HepG2 (cell line): ENCODE data around the gene PGS1. TPM values are rescaled to one million over a fixed set of nuclear protein-coding genes. Genes with fewer than 3 reads are reported as not detected.

ENCODE experiments used
- ATAD3A ChIP-seq: sonication (generic); formaldehyde crosslinking; IDR thresholded peaks from 2 replicates; pipeline ENCODE4 v1.4.0; 2020; ENCODE audit warnings: missing genetic modification reagents
- BORCS8-MEF2B ChIP-seq: sonication (generic); formaldehyde crosslinking; IDR thresholded peaks from 2 replicates; pipeline ENCODE4 v1.8.0; 2022; ENCODE audit warnings: mild to moderate bottlenecking, missing genetic modification reagents
- BRCA1 ChIP-seq: sonication (generic); formaldehyde crosslinking; IDR thresholded peaks from 2 replicates; pipeline ENCODE4 v1.4.0; 2020; ENCODE audit warnings: missing genetic modification reagents
- CAMTA2 ChIP-seq: sonication (generic); formaldehyde crosslinking; IDR thresholded peaks from 2 replicates; pipeline ENCODE4 v1.4.0; 2020; ENCODE audit warnings: mild to moderate bottlenecking, missing genetic modification reagents, borderline replicate concordance
- CBX2 ChIP-seq, 2 experiments: fragments of 200-600 bp in 1 of 2; sonication (generic); formaldehyde crosslinking in 1 of 2; IDR thresholded peaks; 2 replicates each; pipeline versions ENCODE4 v1.7.0 to v1.8.1; 2018 to 2022; ENCODE audit warnings: low read depth in 2 of 2, low read length in 1 of 2, mild to moderate bottlenecking in 1 of 2, missing genetic modification reagents in 1 of 2
- DNMT3B ChIP-seq: conservative IDR thresholded peaks from 2 replicates; pipeline ENCODE4 v1.6.1; 2016; ENCODE audit warnings: missing biosample characterization, control low read depth
- E2F5 ChIP-seq: sonication (generic); formaldehyde crosslinking; conservative IDR thresholded peaks from 2 replicates; pipeline ENCODE4 v1.4.0; 2020; ENCODE audit warnings: missing genetic modification reagents
- FOXP1 ChIP-seq, 2 experiments: fragments of 450-650 bp in 1 of 2; IDR thresholded peaks; 2 replicates each; pipeline ENCODE4 v1.6.1; 2017 to 2018; ENCODE audit warnings: antibody characterized with exemption in 1 of 2
- GABPA ChIP-seq, 2 experiments: IDR thresholded peaks; 2 replicates each; pipeline ENCODE4 v1.6.1; 2011 to 2016; ENCODE audit warnings: low read depth in 2 of 2, low read length in 1 of 2, missing biosample characterization in 1 of 2, missing genetic modification characterization in 1 of 2
- JUN ChIP-seq: sonication (generic); formaldehyde crosslinking; IDR thresholded peaks from 2 replicates; pipeline ENCODE4 v1.4.0; 2020; ENCODE audit warnings: mild to moderate bottlenecking, missing genetic modification reagents
- KDM4B ChIP-seq: sonication (generic); formaldehyde crosslinking; IDR thresholded peaks from 2 replicates; pipeline ENCODE4 v1.4.0; 2020; ENCODE audit warnings: missing genetic modification reagents
- KLF13 ChIP-seq: sonication (generic); formaldehyde crosslinking; IDR thresholded peaks from 2 replicates; pipeline ENCODE4 v1.4.0; 2020; ENCODE audit warnings: mild to moderate bottlenecking, missing genetic modification reagents
- MAF1 ChIP-seq: sonication (generic); formaldehyde crosslinking; IDR thresholded peaks from 2 replicates; pipeline ENCODE4 v1.5.0; 2020; ENCODE audit warnings: missing genetic modification reagents, borderline replicate concordance
- MBNL3 ChIP-seq: fragments of 250-450 bp; sonication (Bioruptor Pico); conservative IDR thresholded peaks from 2 replicates; pipeline ENCODE4 v1.8.0; 2022; ENCODE audit warnings: mild to moderate bottlenecking, inconsistent platforms
- PTBP1 ChIP-seq: fragments of 200-400 bp; formaldehyde crosslinking; IDR thresholded peaks from 2 replicates; pipeline ENCODE4 v1.6.1; 2018; ENCODE audit warnings: low read length, low read depth; ENCODE audit not compliant: poor library complexity, severe bottlenecking
- RNF2 ChIP-seq: fragments of 450-650 bp; conservative IDR thresholded peaks from 2 replicates; pipeline ENCODE4 v1.6.1; 2016; ENCODE audit warnings: low read depth
- SAFB2 ChIP-seq: sonication (generic); formaldehyde crosslinking; IDR thresholded peaks from 2 replicates; pipeline ENCODE4 v1.5.1; 2020; ENCODE audit warnings: missing genetic modification reagents, low read depth, mild to moderate bottlenecking, borderline replicate concordance
- SP2 ChIP-seq: sonication (generic); formaldehyde crosslinking; IDR thresholded peaks from 2 replicates; pipeline ENCODE4 v1.5.1; 2020; ENCODE audit warnings: mild to moderate bottlenecking, missing genetic modification reagents
- TCF7 ChIP-seq: sonication (generic); IDR thresholded peaks from 2 replicates; pipeline ENCODE4 v1.6.1; 2016; ENCODE audit warnings: antibody characterized with exemption, low read depth
- ZNF17 ChIP-seq: sonication (generic); formaldehyde crosslinking; IDR thresholded peaks from 2 replicates; pipeline ENCODE4 v1.5.0; 2020; ENCODE audit warnings: mild to moderate bottlenecking, missing genetic modification reagents
- ZNF224 ChIP-seq: sonication (generic); formaldehyde crosslinking; IDR thresholded peaks from 2 replicates; pipeline ENCODE4 v1.5.0; 2020; ENCODE audit warnings: mild to moderate bottlenecking, missing genetic modification reagents
- ZNF33B ChIP-seq: sonication (generic); formaldehyde crosslinking; IDR thresholded peaks from 2 replicates; pipeline ENCODE4 v1.5.1; 2020; ENCODE audit warnings: mild to moderate bottlenecking, missing genetic modification reagents
- ZNF543 ChIP-seq: sonication (generic); formaldehyde crosslinking; IDR thresholded peaks from 2 replicates; pipeline ENCODE4 v1.4.0; 2020; ENCODE audit warnings: mild to moderate bottlenecking, missing genetic modification reagents
- ZNF570 ChIP-seq: sonication (generic); formaldehyde crosslinking; IDR thresholded peaks from 2 replicates; pipeline ENCODE4 v1.4.0; 2020; ENCODE audit warnings: mild to moderate bottlenecking, missing genetic modification reagents, borderline replicate concordance
- ZNF772 ChIP-seq: sonication (generic); formaldehyde crosslinking; IDR thresholded peaks from 2 replicates; pipeline ENCODE4 v1.5.0; 2020; ENCODE audit warnings: mild to moderate bottlenecking, missing genetic modification reagents
- ZSCAN21 ChIP-seq: sonication (generic); formaldehyde crosslinking; IDR thresholded peaks from 2 replicates; pipeline ENCODE4 v1.8.0; 2022; ENCODE audit warnings: mild to moderate bottlenecking, missing genetic modification reagents, moderate library complexity, borderline replicate concordance
- polyA plus RNA-seq, 8 experiments: library from polyadenylated mRNA; depleted of rRNA in 3 of 8; stranded (reverse) in 7 of 8; unstranded in 1 of 8; fragments of >200 nt; fragmentation: Illumina TruSeq in 4 of 8; extraction: Trizol in 4 of 8; gene quantifications; 2 replicates each; pipeline versions ENCODE4 v1.2.1 to v1.2.3, GENCODE V29; 2011 to 2016; ENCODE audit warnings: low read depth in 4 of 8, missing spikeins in 1 of 8, mixed read lengths in 1 of 8; ENCODE audit not compliant: insufficient read depth in 1 of 8
- total RNA-seq, 5 experiments: library from RNA; depleted of rRNA; stranded (reverse); fragments of >200 nt; fragmentation: Illumina TruSeq; extraction: Trizol; gene quantifications; 2 replicates each; pipeline ENCODE4 v1.2.3, GENCODE V29; 2016; ENCODE audit warnings: low read depth in 1 of 5
- TF ChIP-seq, protein P1 (sequence below): sonication (generic); formaldehyde crosslinking; IDR thresholded peaks from 2 replicates; pipeline ENCODE4 v1.8.1; 2023; ENCODE audit warnings: mild to moderate bottlenecking, missing genetic modification reagents
- TF ChIP-seq, protein P2 (sequence below): sonication (generic); formaldehyde crosslinking; IDR thresholded peaks from 2 replicates; pipeline ENCODE4 v1.5.1; 2020; ENCODE audit warnings: mild to moderate bottlenecking, missing genetic modification reagents, moderate library complexity

Gene PGS1
- total and polyA plus RNA-seq, 2 of the 13 experiments (the other 11 are each of a cell fraction or from before 2014, with no cell fraction given), result 25.9 to 31.5 TPM

DNA sequence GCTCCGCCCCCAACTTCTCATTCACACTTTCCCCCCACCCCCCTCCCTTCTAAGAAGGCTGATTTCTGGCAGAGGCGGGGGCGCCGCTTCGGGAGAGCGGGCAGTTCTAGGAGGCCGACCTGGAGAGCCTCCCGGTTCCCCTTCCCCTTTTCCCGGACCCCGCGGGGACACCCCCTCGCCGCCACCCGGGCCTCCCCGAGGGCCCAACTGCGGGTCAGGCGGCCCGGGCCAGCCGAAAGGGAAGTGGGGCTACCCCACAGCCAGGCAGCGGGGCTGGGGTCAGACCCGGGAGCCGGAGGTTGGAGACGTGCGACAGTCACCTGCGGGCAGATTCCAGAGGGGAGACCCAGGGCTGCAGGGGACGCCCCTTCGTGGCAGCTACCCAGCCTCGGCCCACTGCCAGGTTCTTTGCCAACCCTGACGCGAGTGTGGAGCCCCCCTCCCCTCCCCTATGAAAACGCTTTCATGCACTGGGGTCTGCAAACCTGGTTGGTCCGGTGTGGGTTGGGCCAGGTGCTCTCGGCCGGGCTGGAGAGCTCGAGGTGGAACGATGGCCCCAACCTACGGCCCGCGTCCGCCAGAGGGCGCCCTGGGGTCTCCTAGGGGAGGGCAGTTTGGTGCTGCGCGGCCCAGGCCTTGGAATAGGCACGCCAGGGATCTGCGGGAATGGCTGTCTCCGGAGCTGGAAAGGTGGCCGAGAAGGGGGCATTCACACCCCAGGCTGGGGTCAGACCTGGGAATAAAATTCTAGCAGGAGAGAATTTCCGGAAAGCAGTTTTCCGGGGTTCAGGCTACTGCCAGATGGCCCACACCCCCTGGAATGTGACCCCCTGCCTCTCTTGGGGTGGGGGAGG, 17.9 kb upstream of the PGS1 start (continued):
- TF ChIP-seq TCF7, result no peak
- no peak for TF ChIP-seq SP2 (CRISPR knock-in tag)
- TF ChIP-seq DNMT3B (CRISPR knock-in tag), result 0 out of 2 replicates have a peak, but pooled peaks have one; percentile 21
- TF ChIP-seq E2F5 (CRISPR knock-in tag), result no peak
- TF ChIP-seq ZNF33B, result no peak
- no peak for TF ChIP-seq ATAD3A (CRISPR knock-in tag)
- no peak for TF ChIP-seq JUN (CRISPR knock-in tag)
- peak; percentile 47 for TF ChIP-seq PTBP1
- TF ChIP-seq MAF1 (CRISPR knock-in tag), result no peak
- TF ChIP-seq CAMTA2, result peak; percentile 51; the same call in 1 of the 2 replicates
- TF ChIP-seq ZNF543 (CRISPR knock-in tag), result no peak; the same call in 1 of the 2 replicates
- TF ChIP-seq, protein P1, sequence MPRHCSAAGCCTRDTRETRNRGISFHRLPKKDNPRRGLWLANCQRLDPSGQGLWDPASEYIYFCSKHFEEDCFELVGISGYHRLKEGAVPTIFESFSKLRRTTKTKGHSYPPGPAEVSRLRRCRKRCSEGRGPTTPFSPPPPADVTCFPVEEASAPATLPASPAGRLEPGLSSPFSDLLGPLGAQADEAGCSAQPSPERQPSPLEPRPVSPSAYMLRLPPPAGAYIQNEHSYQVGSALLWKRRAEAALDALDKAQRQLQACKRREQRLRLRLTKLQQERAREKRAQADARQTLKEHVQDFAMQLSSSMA (CRISPR knock-in tag), result no peak
- TF ChIP-seq CBX2 (IDR thresholded peaks at IDR 0.05; ENCODE audit: low read depth, low read length), result no peak
- TF ChIP-seq CBX2 (CRISPR knock-in tag; IDR thresholded peaks at IDR 0.05; ENCODE audit: low read depth), result 0 out of 2 replicates have a peak, but pooled peaks have one; percentile 54
- TF ChIP-seq ZNF772, result peak; percentile 63; the same call in 1 of the 2 replicates
- TF ChIP-seq, protein P2, sequence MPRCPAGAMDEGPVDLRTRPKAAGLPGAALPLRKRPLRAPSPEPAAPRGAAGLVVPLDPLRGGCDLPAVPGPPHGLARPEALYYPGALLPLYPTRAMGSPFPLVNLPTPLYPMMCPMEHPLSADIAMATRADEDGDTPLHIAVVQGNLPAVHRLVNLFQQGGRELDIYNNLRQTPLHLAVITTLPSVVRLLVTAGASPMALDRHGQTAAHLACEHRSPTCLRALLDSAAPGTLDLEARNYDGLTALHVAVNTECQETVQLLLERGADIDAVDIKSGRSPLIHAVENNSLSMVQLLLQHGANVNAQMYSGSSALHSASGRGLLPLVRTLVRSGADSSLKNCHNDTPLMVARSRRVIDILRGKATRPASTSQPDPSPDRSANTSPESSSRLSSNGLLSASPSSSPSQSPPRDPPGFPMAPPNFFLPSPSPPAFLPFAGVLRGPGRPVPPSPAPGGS (CRISPR knock-in tag), result no peak
- peak; percentile 62; the same call in 1 of the 2 replicates for TF ChIP-seq KDM4B (CRISPR knock-in tag)
- peak; percentile 62; the same call in 1 of the 2 replicates for TF ChIP-seq RNF2
- TF ChIP-seq GABPA (IDR thresholded peaks at IDR 0.05; ENCODE audit: low read depth, low read length), result no peak
- no peak for TF ChIP-seq GABPA (CRISPR knock-in tag; IDR thresholded peaks at IDR 0.05; ENCODE audit: low read depth)
- no peak for TF ChIP-seq SAFB2 (CRISPR knock-in tag)
- peak; percentile 71; the same call in 1 of the 2 replicates for TF ChIP-seq ZSCAN21 (CRISPR knock-in tag)
- TF ChIP-seq BRCA1 (CRISPR knock-in tag), result no peak; the same call in 1 of the 2 replicates
- no peak for TF ChIP-seq MBNL3
- no peak for TF ChIP-seq ZNF570 (CRISPR knock-in tag)
- no peak for TF ChIP-seq ZNF224 (CRISPR knock-in tag)
- no peak for TF ChIP-seq FOXP1 (IDR thresholded peaks at IDR 0.05)
- TF ChIP-seq FOXP1 (CRISPR knock-in tag; IDR thresholded peaks at IDR 0.05), result 0 out of 2 replicates have a peak, but pooled peaks have one; percentile 8
- TF ChIP-seq BORCS8-MEF2B (CRISPR knock-in tag), result peak; percentile 65; the same call in 1 of the 2 replicates
- TF ChIP-seq ZNF17 (CRISPR knock-in tag), result no peak
- no peak for TF ChIP-seq KLF13 (CRISPR knock-in tag)
